GM18517 (cell line): ENCODE measurements around the gene OR52A5.
"Not testable (repeated sequence)": the region's sequence is repeated elsewhere in the genome, so short reads cannot be mapped to it uniquely, and the experiment has no call there.

ENCODE experiments used
- ATAC-seq: cut with Tn5 transposase; IDR thresholded peaks from one replicate; pipeline ENCODE4 v1.9.1; 2021; ENCODE audit warnings: mild to moderate bottlenecking, moderate library complexity; ENCODE audit not compliant: unreplicated experiment

Gene OR52A5

GRCh38 chr11:5137996-5138395 lies at the start of gene OR52A5:
Gene OR52A5 (minus strand): TSS chr11:5138356. CDS start chr11:5132642, 5,714 bp downstream.
- no peak for ATAC-seq

- no peak for ATAC-seq
Measured at GRCh38 chr11:5178046-5178837, 40.1 kb upstream of the OR52A5 start.

- no peak for ATAC-seq
Measured at GRCh38 chr11:5174934-5175333, 36.8 kb upstream of the OR52A5 start.

DNA sequence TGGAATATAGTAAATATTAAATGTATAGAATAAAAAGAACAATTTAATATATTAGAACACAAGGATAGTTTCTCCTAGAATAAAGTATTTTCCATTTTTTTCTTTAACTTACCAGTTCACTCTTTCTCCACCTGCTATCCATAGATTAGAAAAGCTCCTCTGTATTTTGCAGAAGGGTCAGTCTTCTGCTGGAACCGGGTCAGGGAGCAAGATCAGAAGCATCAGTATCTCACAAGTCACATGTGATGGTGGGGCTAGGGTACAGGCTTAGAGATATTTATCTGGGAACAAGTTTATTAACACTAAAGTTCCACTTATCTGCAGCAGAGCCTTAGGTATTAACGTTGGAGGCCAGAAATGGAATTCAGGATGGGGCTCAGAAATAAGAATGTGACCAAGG lies 33.7 kb upstream of the OR52A5 start:
- no peak for ATAC-seq

DNA sequence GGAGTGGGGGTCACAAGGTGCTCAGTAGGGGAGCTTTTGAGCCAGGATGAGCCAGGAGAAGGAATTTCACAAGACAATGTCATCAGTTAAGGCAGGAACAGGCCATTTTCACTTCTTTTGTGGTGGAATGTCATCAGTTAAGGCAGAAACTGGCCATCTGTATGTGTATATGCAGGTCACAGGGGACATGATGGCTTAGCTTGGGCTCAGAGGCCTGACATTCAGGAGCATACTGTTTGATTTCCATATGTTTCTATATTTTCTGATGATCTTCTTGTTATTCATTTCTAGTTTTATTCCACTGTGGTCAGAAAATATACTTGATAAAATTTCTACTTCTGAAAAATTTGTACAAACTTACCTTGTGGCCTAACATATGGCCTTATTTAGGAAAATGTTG lies 27.7 kb upstream of the OR52A5 start:
- not testable (repeated sequence) for ATAC-seq

- not testable (repeated sequence) for ATAC-seq
Measured at GRCh38 chr11:5164807-5165206, 26.7 kb upstream of the OR52A5 start.

GRCh38 chr11:5161045-5161444 lies 22.9 kb upstream of the OR52A5 start:
- not testable (repeated sequence) for ATAC-seq

- ATAC-seq = not testable (repeated sequence)
Measured at GRCh38 chr11:5160217-5160616, 22.1 kb upstream of the OR52A5 start.

GRCh38 chr11:5159806-5160205 lies 21.6 kb upstream of the OR52A5 start:
- no peak for ATAC-seq

GRCh38 chr11:5154657-5155056 lies 16.5 kb upstream of the OR52A5 start, which contains the start of gene OR52A1:
Gene OR52A1 (minus strand): TSS chr11:5154757. CDS start chr11:5152369, 2,388 bp downstream.
- no peak for ATAC-seq

DNA sequence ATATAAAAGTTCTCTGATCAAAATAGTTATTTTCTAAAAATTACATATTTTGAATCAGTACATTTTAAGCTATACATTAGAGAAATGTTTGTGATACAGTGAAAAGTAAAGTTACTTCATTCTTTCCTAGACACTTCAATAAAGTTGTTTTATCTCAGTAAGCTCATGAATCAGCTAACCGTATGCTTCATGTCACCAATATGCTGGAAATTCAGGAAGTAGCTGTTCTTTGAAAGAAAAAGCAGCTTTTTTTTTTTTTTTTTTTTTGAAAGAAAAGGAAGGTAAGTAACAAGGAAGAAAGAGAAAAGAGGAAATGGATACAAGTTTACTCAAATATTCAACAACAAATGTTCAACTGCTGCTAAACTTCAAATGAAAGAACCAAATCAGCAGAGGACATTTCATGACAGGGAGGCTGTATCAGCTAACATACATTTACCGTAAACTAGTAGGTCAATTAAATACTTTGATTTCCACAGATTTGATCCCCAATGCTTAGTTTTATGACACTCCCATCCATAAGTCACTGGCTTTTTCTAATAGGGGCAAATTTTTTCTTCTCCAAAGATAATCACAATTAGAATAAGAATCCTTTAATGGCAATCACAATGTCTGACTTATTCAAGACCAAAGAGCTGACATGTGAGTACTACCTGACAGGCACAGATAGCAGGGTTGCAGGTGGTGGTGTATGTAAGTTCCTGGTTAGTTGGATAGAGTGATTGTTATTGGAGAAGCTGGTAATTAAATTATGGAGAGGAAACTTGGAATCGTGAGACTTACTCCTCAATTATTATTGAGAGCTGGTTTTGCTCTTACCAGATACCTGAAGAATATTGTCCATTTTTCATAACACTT lies 15.6 kb upstream of the OR52A5 start:
- no peak for ATAC-seq

- ATAC-seq = no peak
Measured at GRCh38 chr11:5151713-5152153, 13.6 kb upstream of the OR52A5 start.

DNA sequence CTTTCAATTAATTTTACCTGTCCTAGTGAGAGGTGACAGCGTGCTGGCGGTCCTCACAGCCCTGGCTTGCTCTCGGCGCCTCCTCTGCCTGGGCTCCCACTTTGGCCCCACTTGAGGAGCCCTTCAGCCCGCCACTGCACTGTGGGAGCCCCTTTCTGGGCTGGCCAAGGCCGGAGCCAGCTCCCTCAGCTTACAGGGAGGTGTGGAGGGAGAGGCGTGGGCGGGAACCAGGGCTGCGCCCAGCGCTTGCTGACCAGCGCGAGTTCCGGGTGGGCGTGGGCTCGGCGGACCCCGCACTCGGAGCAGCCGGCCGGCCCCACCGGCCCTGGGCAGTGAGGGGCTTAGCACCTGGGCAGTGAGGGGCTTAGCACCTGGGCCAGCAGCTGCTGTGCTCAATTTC lies 6.0 kb upstream of the OR52A5 start:
- ATAC-seq = not testable (repeated sequence)

GRCh38 chr11:5137014-5137413 lies 1.1 kb downstream of the OR52A5 start:
- ATAC-seq = no peak

GRCh38 chr11:5136261-5136660 lies 1.9 kb downstream of the OR52A5 start:
- ATAC-seq = no peak

DNA sequence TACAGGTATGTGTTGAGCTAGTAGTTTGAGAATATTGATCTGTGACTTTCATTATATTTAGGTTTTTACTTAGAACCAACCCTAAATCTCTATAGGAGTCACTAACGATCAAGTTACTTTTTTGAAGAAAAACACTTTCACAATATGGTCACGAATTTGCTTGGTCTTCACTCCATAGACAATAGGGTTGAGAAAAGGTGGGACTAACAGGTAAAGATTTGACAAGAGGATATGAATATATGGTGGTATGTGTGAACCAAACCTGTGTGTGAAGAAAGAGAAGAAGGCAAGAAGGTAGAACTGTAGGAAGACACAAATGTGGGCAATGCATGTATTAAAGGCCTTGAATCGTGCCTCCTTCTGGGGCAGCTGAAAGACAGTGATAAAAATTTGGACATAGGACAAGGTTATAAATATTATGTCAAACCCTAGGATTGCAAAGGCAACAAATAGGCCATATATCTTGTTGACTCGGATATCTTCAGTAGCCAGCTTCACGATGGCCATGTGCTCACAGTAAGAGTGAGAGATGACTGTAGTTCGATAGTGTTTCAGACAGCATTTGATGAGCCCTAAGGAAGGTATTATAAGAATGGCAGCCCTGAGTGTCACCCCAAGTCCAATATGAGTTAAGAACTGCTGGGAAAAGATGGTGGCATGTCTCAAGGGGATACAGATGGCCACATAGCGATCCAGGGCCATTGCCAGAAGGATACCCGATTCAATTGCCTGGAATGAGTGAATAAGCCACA lies 6.4 kb downstream of the OR52A5 start:
- no peak for ATAC-seq

DNA sequence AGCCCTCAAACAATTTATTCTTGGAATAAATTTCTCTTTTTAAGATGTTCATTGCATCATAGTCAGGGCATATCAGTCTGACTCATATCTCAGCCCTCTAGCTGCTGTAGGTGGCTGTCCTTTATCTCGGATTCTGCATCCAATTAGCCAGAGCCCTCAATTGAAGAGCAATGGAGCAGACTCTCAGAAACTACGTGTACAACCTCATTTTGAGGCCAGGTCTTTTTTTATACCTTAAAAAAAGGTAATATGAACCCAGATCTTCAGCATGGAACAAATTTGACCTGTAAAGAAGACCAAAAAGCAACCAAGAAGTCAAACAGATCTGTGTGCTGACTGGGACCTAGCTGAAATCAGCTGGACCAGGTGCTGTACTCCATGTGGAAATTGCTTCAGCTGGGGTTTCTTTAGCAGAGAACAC lies 8.7 kb downstream of the OR52A5 start:
- no peak for ATAC-seq

DNA sequence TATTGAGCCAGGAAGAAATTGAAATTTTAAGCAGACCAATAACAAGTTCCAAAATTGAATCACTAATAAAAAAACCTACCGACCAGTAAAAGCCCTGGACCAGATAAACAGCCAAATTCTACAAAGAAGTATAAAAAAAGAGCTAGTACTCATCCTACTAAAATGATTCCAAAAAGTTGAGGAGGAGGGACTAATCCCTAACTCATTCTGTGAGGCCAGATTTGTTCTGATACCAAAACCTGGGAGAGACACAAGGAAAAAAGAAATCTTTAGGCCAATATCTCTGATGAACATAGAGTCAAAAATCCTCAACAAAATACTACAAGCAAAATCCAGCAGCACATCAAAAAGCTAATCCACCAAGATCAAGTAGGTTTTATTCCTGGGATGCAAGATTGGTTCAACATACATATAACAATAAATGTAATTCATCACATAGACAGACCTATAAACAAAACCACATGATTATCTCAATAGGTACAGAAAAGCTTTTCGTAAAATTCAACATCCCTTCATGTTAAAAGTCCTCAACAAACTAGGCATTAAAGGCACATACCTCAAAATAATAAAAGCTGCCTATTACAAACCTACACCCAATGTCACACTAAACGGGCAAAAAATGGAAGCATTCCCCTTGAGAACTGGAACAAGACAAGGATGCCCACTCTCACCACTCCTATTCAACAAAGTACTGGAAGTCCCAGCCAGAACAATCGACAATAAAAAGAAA lies 13.1 kb downstream of the OR52A5 start:
- ATAC-seq = no peak

DNA sequence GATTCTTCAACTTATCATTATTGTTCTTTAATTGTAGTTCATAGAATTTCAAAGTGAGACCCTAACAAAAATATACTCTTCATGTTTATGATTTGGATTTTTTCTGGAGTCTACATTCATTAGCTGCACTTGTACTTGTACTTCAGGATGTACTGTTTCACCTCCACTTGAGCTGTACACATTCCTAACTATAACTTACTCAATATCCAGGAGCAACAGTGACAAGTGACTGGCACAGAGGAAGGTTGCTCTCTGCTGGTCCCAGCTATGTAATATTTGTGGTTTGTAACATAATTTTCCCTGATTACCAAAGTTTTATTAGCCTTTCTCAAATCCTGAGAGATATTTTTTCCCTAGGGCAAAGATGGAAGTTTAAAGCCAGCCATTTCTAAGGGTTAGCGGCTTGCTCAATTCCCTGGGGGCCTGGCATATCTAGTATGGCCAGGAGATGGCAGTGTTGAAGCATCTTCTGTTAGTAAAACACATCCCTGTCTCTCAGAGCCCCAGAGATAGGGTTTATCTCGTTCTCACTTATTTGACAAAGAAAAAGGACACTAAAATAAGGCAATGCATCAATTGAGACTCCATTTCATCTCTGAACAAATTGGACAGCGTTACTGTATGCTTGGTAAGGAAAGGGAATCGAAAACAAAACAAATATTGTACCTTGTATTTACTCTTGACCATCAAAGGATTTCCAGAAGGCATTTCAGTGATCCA lies 14.2 kb downstream of the OR52A5 start:
- peak; percentile 95 for ATAC-seq

- no peak for ATAC-seq
Measured at GRCh38 chr11:5118893-5119292, 19.3 kb downstream of the OR52A5 start.
